Activated gamma-delta T cell treated with Interleukin-2 at 50 U/mL for 16 hours (primary cell): Measurements from ENCODE around the gene TNNI3K.

Experiments
- DNase-seq: peaks from one replicate; pipeline ENCODE4 v3.0.0-alpha.2; 2020

The TNNI3K gene

GRCh38 chr1:74584185-74584584 is 349.0 kb downstream of the TNNI3K start:
- no peak for DNase-seq

- DNase-seq: no peak
Measured at GRCh38 chr1:74586253-74586897, 351.2 kb downstream of the TNNI3K start.

- no peak for DNase-seq
Measured at GRCh38 chr1:74587888-74588287, 352.7 kb downstream of the TNNI3K start.

GRCh38 chr1:74590288-74590687 is 355.1 kb downstream of the TNNI3K start:
- no peak for DNase-seq

GRCh38 chr1:74591949-74592348 is 356.8 kb downstream of the TNNI3K start:
- no peak for DNase-seq

GRCh38 chr1:74592580-74593355 is 357.6 kb downstream of the TNNI3K start:
- no peak for DNase-seq
